DOHH2 (cell line): ENCODE results near the gene GCGR.

Source experiments
- H3F3A ChIP-seq: fragments of 200-600 bp; sonication (generic), shearing (Covaris generic); 2 replicates; pipeline ENCODE4 v1.6.0; 2016; ENCODE audit warnings: antibody characterized with exemption, mild to moderate bottlenecking; ENCODE audit not compliant: control insufficient read depth, insufficient read depth
- H3K27ac ChIP-seq: fragments of 200-600 bp; sonication (generic); 2 replicates; pipeline ENCODE4 v1.5.1; 2014; ENCODE audit warnings: low read depth, mild to moderate bottlenecking, low read length, moderate library complexity
- H3K27me3 ChIP-seq: fragments of 200-600 bp; sonication (generic); 2 replicates; pipeline ENCODE4 v1.6.1; 2014; ENCODE audit warnings: mild to moderate bottlenecking, low read length, mixed read lengths; ENCODE audit not compliant: control insufficient read depth
- H3K36me3 ChIP-seq: fragments of 200-600 bp; sonication (generic); 2 replicates; pipeline ENCODE4 v1.6.1; 2014; ENCODE audit warnings: mild to moderate bottlenecking, low read length, moderate library complexity, mixed read lengths; ENCODE audit not compliant: control insufficient read depth
- H3K4me1 ChIP-seq: fragments of 200-600 bp; sonication (generic); 2 replicates; pipeline ENCODE4 v1.6.1; 2014; ENCODE audit warnings: mild to moderate bottlenecking, low read length, mixed read lengths; ENCODE audit not compliant: control insufficient read depth
- H3K4me2 ChIP-seq: fragments of 200-600 bp; sonication (generic); 2 replicates; pipeline ENCODE4 v1.6.0; 2014; ENCODE audit warnings: mild to moderate bottlenecking, low read length, moderate library complexity
- H3K4me3 ChIP-seq: fragments of 200-600 bp; sonication (generic); 2 replicates; pipeline ENCODE4 v1.5.1; 2014; ENCODE audit warnings: mild to moderate bottlenecking, low read length, mixed read lengths
- H3K79me2 ChIP-seq: fragments of 200-600 bp; sonication (generic); 2 replicates; pipeline ENCODE4 v1.6.1; 2014; ENCODE audit warnings: mild to moderate bottlenecking, low read length, mixed read lengths; ENCODE audit not compliant: control insufficient read depth
- H3K9me2 ChIP-seq: fragments of 200-600 bp; sonication (generic); replicated peaks from 2 replicates; pipeline ENCODE4 v1.6.1; 2014; ENCODE audit warnings: mild to moderate bottlenecking, low read length, mixed read lengths; ENCODE audit not compliant: control insufficient read depth
- H3K9me3 ChIP-seq: fragments of 200-600 bp; sonication (generic); 2 replicates; pipeline ENCODE4 v1.6.1; 2014; ENCODE audit warnings: antibody characterized with exemption, low read length, mixed read lengths; ENCODE audit not compliant: control insufficient read depth, insufficient read depth
- H4K20me1 ChIP-seq: fragments of 200-600 bp; sonication (generic); 2 replicates; pipeline ENCODE4 v1.6.0; 2014; ENCODE audit warnings: low read depth, mild to moderate bottlenecking, antibody characterized with exemption, low read length, moderate library complexity; ENCODE audit not compliant: control insufficient read depth, insufficient read depth
- EZH2phosphoT487 ChIP-seq: fragments of 200-600 bp; sonication (generic); IDR thresholded peaks from 2 replicates; pipeline ENCODE4 v1.6.1; 2017; ENCODE audit warnings: borderline replicate concordance, mild to moderate bottlenecking, antibody characterized with exemption, low read length, moderate library complexity, mixed read lengths
- TF ChIP-seq, protein P1 (sequence below): fragments of 200-600 bp; sonication (generic); IDR thresholded peaks from one replicate; pipeline ENCODE4 v1.5.1; 2014; ENCODE audit warnings: antibody characterized with exemption, mild to moderate bottlenecking, low read depth, low read length; ENCODE audit not compliant: poor library complexity, severe bottlenecking

Gene GCGR

GRCh38 chr17:81810892-81811704, 7.1 kb downstream of the GCGR start:
- H3K4me2 ChIP-seq, result no peak overlapping the region
- H3K4me3 ChIP-seq, result no peak overlapping the region
- H3K4me1 ChIP-seq, result no peaks in the 10 kb centered on the region
- TF ChIP-seq, protein P1, sequence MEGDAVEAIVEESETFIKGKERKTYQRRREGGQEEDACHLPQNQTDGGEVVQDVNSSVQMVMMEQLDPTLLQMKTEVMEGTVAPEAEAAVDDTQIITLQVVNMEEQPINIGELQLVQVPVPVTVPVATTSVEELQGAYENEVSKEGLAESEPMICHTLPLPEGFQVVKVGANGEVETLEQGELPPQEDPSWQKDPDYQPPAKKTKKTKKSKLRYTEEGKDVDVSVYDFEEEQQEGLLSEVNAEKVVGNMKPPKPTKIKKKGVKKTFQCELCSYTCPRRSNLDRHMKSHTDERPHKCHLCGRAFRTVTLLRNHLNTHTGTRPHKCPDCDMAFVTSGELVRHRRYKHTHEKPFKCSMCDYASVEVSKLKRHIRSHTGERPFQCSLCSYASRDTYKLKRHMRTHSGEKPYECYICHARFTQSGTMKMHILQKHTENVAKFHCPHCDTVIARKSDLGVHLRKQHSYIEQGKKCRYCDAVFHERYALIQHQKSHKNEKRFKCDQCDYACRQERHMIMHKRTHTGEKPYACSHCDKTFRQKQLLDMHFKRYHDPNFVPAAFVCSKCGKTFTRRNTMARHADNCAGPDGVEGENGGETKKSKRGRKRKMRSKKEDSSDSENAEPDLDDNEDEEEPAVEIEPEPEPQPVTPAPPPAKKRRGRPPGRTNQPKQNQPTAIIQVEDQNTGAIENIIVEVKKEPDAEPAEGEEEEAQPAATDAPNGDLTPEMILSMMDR, result no peak
- no peak for TF ChIP-seq EZH2phosphoT487
- no peaks in the 10 kb centered on the region for H3K9me3 ChIP-seq
- H3K9me2 ChIP-seq, result no peaks in the 10 kb centered on the region
- H3K27ac ChIP-seq, result no peak overlapping the region
- no peaks in the 10 kb centered on the region for H3K79me2 ChIP-seq
- H3F3A ChIP-seq, result no peaks in the 10 kb centered on the region
- peaks cover 19% of the 10 kb centered on the region for H3K27me3 ChIP-seq
- no peaks in the 10 kb centered on the region for H3K36me3 ChIP-seq
- H4K20me1 ChIP-seq, result no peaks in the 10 kb centered on the region

GRCh38 chr17:81811705-81812570, 8.0 kb downstream of the GCGR start:
- no peaks in the 10 kb centered on the region for H3K9me3 ChIP-seq
- no peak overlapping the region for H3K4me2 ChIP-seq
- H3K36me3 ChIP-seq, result no peaks in the 10 kb centered on the region
- H3K4me1 ChIP-seq, result no peaks in the 10 kb centered on the region
- H4K20me1 ChIP-seq, result no peaks in the 10 kb centered on the region
- no peaks in the 10 kb centered on the region for H3F3A ChIP-seq
- peaks cover 17% of the 10 kb centered on the region for H3K27me3 ChIP-seq
- H3K9me2 ChIP-seq, result no peaks in the 10 kb centered on the region
- H3K4me3 ChIP-seq, result no peak overlapping the region
- no peak overlapping the region for H3K27ac ChIP-seq
- no peaks in the 10 kb centered on the region for H3K79me2 ChIP-seq
- TF ChIP-seq, protein P1, result no peak
- TF ChIP-seq EZH2phosphoT487, result no peak

GRCh38 chr17:81812571-81813370, 8.8 kb downstream of the GCGR start:
- no peak overlapping the region for H3K4me2 ChIP-seq
- no peaks in the 10 kb centered on the region for H3K36me3 ChIP-seq
- TF ChIP-seq, protein P1, result no peak
- no peak for TF ChIP-seq EZH2phosphoT487
- H3K79me2 ChIP-seq, result no peaks in the 10 kb centered on the region
- H3K27me3 ChIP-seq, result peaks cover 9% of the 10 kb centered on the region
- H3F3A ChIP-seq, result no peaks in the 10 kb centered on the region
- no peaks in the 10 kb centered on the region for H3K4me1 ChIP-seq
- no peaks in the 10 kb centered on the region for H3K9me3 ChIP-seq
- no peak overlapping the region for H3K4me3 ChIP-seq
- no peaks in the 10 kb centered on the region for H3K9me2 ChIP-seq
- H4K20me1 ChIP-seq, result no peaks in the 10 kb centered on the region
- H3K27ac ChIP-seq, result no peak overlapping the region
